GM03348 (cell line): ENCODE measurements around the gene KCTD16.

Source experiments
- DNase-seq: peaks from one replicate; pipeline ENCODE4 v3.0.0; 2012; ENCODE audit warnings: low spot score

The KCTD16 gene

GRCh38 chr5:144166696-144167095, 4.0 kb upstream of the KCTD16 start:
- no peak for DNase-seq

GRCh38 chr5:144167998-144168397, 2.7 kb upstream of the KCTD16 start:
- no peak for DNase-seq

GRCh38 chr5:144169904-144170275, 783 bp upstream of the KCTD16 start:
- no peak for DNase-seq

- no peak for DNase-seq
These were observed 3.1 kb downstream of the KCTD16 start for GRCh38 chr5:144173766-144174165.

- DNase-seq, result peak; percentile 31
These were observed 6.9 kb downstream of the KCTD16 start for GRCh38 chr5:144177548-144177947.

- DNase-seq, result no peak
These were observed 8.6 kb downstream of the KCTD16 start for GRCh38 chr5:144179226-144179625.

GRCh38 chr5:144183254-144183889, 12.7 kb downstream of the KCTD16 start:
- peak; percentile 44 for DNase-seq

- peak; percentile 81 for DNase-seq
These were observed 17.1 kb downstream of the KCTD16 start for GRCh38 chr5:144187699-144188294.

GRCh38 chr5:144189800-144190429, 19.2 kb downstream of the KCTD16 start:
- no peak for DNase-seq

- DNase-seq, result no peak
These were observed 20.9 kb downstream of the KCTD16 start for GRCh38 chr5:144191531-144191930.

GRCh38 chr5:144191998-144192397, 21.3 kb downstream of the KCTD16 start:
- DNase-seq, result peak; percentile 48

GRCh38 chr5:144192661-144193060, 22.0 kb downstream of the KCTD16 start:
- no peak for DNase-seq

- no peak for DNase-seq
These were observed 23.5 kb downstream of the KCTD16 start for GRCh38 chr5:144194144-144194543.

GRCh38 chr5:144195448-144195847, 24.8 kb downstream of the KCTD16 start:
- DNase-seq, result no peak

- no peak for DNase-seq
These were observed 25.9 kb downstream of the KCTD16 start for GRCh38 chr5:144196612-144197011.

- DNase-seq, result no peak
These were observed 27.7 kb downstream of the KCTD16 start for GRCh38 chr5:144198386-144198785.

- no peak for DNase-seq
These were observed 30.9 kb downstream of the KCTD16 start for GRCh38 chr5:144201588-144201987.

GRCh38 chr5:144202072-144202471, 31.4 kb downstream of the KCTD16 start:
- no peak for DNase-seq

- DNase-seq, result no peak
These were observed 32.1 kb downstream of the KCTD16 start for GRCh38 chr5:144202726-144203125.

- peak; percentile 52 for DNase-seq
These were observed 33.3 kb downstream of the KCTD16 start for GRCh38 chr5:144203750-144204596.

GRCh38 chr5:144205141-144205551, 34.5 kb downstream of the KCTD16 start:
- peak; percentile 72 for DNase-seq

GRCh38 chr5:144206141-144206540, 35.5 kb downstream of the KCTD16 start:
- DNase-seq, result no peak
